Thyroid gland (tissue), 4 donors: ENCODE measurements around the gene NMNAT2. TPM values are rescaled to one million over a fixed set of nuclear protein-coding genes. Genes with fewer than 3 reads are reported as not detected.
"Not testable (repeated sequence)": the region's sequence is repeated elsewhere in the genome, so short reads cannot be mapped to it uniquely, and the experiment has no call there.

Experiments
- DNase-seq, 2 donors: peaks; one replicate each; pipeline ENCODE4 v3.0.0-alpha.2; 2019
- H3K27ac ChIP-seq, 3 donors: fragments of 200-600 bp; sonication (generic); 1 replicate in 2 of 3; 2 replicates in 1 of 3; pipeline ENCODE4 v1.5.1; 2016 to 2019; ENCODE audit warnings: mild to moderate bottlenecking in 1 of 3, moderate library complexity in 1 of 3
- H3K27me3 ChIP-seq: fragments of 200-600 bp; sonication (generic); one replicate; pipeline ENCODE4 v1.5.1; 2019
- H3K36me3 ChIP-seq, 2 donors: fragments of 200-600 bp; sonication (generic); one replicate each; pipeline ENCODE4 v1.5.1; 2016 to 2019
- H3K4me1 ChIP-seq, 2 donors: fragments of 200-600 bp; sonication (generic); one replicate each; pipeline ENCODE4 v1.5.1; 2017 to 2019
- H3K4me3 ChIP-seq, 3 donors: fragments of 200-600 bp; sonication (generic); replicated peaks in 1 of 3; 1 replicate in 2 of 3; 2 replicates in 1 of 3; pipeline ENCODE4 v1.5.1; 2016; ENCODE audit warnings: mild to moderate bottlenecking in 1 of 3
- H3K9me3 ChIP-seq: fragments of 200-600 bp; sonication (generic); one replicate; pipeline ENCODE4 v1.5.1; 2017
- POLR2A ChIP-seq, 2 donors: fragments of 450-650 bp; IDR thresholded peaks; one replicate each; pipeline ENCODE4 v1.6.1; 2017; ENCODE audit warnings: antibody characterized with exemption in 2 of 2, mild to moderate bottlenecking in 2 of 2, moderate library complexity in 1 of 2
- WGBS, 2 donors: methylation state at CpG; one replicate each; pipeline ENCODE4 v1.1.5; 2017; 5-methylcytosine and 5-hydroxymethylcytosine counted together
- intact Hi-C: fragments of 100-400 bp; cut with DNase I; formaldehyde crosslinking; loops from one replicate; pipeline ENCODE4 v1.15.1; 2023
- total RNA-seq, 4 donors: library from RNA; depleted of rRNA; stranded (reverse); fragments of >200 nt; gene quantifications; one replicate each; pipeline ENCODE4 v1.2.3, GENCODE V29; 2016
- TF ChIP-seq, protein P1 (sequence below), 6 experiments: fragments of 200-600 bp in 3 of 6; fragments of 450-650 bp in 3 of 6; sonication (generic) in 3 of 6; IDR thresholded peaks; one replicate each; pipeline ENCODE4 v1.5.1; 2016 to 2019; ENCODE audit warnings: antibody characterized with exemption in 6 of 6, mild to moderate bottlenecking in 2 of 6, inconsistent platforms in 1 of 6, moderate library complexity in 1 of 6

The NMNAT2 gene
- total RNA-seq, 4 donors from 2014 or later = 7.6 to 39.5 (median 17.3) TPM

DNA sequence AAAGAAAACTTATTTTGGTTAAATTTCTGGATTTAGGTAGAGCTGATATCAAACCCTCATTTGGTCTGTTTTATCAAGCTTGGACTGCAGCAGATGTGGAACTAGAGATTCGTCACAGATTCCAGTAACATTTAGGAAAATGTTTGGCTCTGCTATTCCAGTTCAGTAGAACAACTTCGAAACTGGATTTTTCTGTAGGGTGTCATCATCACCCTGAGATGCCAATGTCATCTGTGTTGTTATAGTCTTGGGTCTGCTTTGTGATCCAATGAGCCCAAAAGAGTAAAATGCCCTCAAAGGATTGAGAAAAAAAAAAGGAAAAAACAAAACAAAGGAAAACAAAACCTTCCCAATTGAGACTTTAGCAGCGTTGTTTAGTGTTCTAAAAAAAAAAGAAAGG lies 176.7 kb downstream of the NMNAT2 start:
- intact Hi-C loops = no loop called here
- H3K4me1 ChIP-seq = peaks cover 0 to 4% of the 10 kb centered on the region in 2 donors
- TF ChIP-seq POLR2A (IDR thresholded peaks at IDR 0.05) = no peak
- TF ChIP-seq, protein P1, sequence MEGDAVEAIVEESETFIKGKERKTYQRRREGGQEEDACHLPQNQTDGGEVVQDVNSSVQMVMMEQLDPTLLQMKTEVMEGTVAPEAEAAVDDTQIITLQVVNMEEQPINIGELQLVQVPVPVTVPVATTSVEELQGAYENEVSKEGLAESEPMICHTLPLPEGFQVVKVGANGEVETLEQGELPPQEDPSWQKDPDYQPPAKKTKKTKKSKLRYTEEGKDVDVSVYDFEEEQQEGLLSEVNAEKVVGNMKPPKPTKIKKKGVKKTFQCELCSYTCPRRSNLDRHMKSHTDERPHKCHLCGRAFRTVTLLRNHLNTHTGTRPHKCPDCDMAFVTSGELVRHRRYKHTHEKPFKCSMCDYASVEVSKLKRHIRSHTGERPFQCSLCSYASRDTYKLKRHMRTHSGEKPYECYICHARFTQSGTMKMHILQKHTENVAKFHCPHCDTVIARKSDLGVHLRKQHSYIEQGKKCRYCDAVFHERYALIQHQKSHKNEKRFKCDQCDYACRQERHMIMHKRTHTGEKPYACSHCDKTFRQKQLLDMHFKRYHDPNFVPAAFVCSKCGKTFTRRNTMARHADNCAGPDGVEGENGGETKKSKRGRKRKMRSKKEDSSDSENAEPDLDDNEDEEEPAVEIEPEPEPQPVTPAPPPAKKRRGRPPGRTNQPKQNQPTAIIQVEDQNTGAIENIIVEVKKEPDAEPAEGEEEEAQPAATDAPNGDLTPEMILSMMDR (IDR thresholded peaks at IDR 0.05) = no peak

DNA sequence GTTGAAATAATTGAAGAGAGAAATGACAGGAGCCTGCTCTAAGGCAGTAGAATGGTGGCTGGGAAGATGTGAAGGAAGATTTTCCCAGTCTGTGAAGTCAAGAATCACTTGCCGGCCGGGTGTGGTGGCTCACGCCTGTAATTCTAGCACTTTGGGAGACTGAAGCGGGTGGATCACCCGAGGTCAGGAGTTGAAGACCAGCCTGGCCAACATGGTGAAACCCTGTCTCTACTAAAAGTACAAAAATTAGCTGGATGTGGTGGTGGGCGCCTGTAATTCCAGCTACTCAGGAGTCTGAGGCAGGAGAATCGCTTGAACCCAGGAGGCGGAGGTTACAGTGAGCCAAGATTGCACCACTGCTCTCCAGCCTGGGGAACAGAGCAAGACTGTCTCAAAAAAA lies 177.3 kb downstream of the NMNAT2 start:
- peak overlapping the region in 1 of 3 donors; percentile 46 for H3K27ac ChIP-seq
- H3K4me1 ChIP-seq, H3K4me3 ChIP-seq, H3K36me3 ChIP-seq, H3K27me3 ChIP-seq, intact Hi-C loops, DNase-seq, H3K9me3 ChIP-seq: not testable (repeated sequence)
- WGBS, 2 donors = 90 to 96% methylated on average over 8 of the region's 8 CpGs

More for the DNA sequence above, 176.7 kb downstream of the NMNAT2 start:
- no peaks in the 10 kb centered on the region for H3K36me3 ChIP-seq
- no peak for DNase-seq
- H3K4me3 ChIP-seq = no peak overlapping the region
- WGBS, 2 donors = 74 to 75% methylated on average over 3 of the region's 3 CpGs
- H3K27me3 ChIP-seq = no peaks in the 10 kb centered on the region
- H3K9me3 ChIP-seq = no peaks in the 10 kb centered on the region
- H3K27ac ChIP-seq = peak overlapping the region in 1 of 3 donors; percentile 46

- no peak for TF ChIP-seq POLR2A (IDR thresholded peaks at IDR 0.05)
- TF ChIP-seq, protein P1 (IDR thresholded peaks at IDR 0.05) = no peak
- H3K9me3 ChIP-seq = no peaks in the 10 kb centered on the region
- no peaks in the 10 kb centered on the region for H3K36me3 ChIP-seq
- H3K27ac ChIP-seq = peak overlapping the region in 1 of 3 donors; percentile 46
- intact Hi-C loops = no loop called here
- no peak overlapping the region for H3K4me3 ChIP-seq
- 88 to 90% methylated on average over 4 of the region's 4 CpGs for WGBS, 2 donors
- no peak for DNase-seq
- peaks cover 2 to 6% of the 10 kb centered on the region in 2 donors for H3K4me1 ChIP-seq
- no peaks in the 10 kb centered on the region for H3K27me3 ChIP-seq
These were observed 177.7 kb downstream of the NMNAT2 start for GRCh38 chr1:183240526-183240825.

GRCh38 chr1:183239793-183240525 lies 178.2 kb downstream of the NMNAT2 start:
- Histone ChIP-seq H3K4me1 (peaks cover 7 to 11% of the 10 kb centered on the region in 2 donors), H3K27me3 (no peaks in the 10 kb centered on the region), H3K27ac (peak overlapping the region in 2 of 3 donors; percentile 31 to 46), H3K36me3 (no peaks in the 10 kb centered on the region), H3K4me3 (no peak overlapping the region), H3K9me3 (no peaks in the 10 kb centered on the region)
- WGBS, 2 donors = 77 to 80% methylated on average over 8 of the region's 8 CpGs
- no peak for TF ChIP-seq POLR2A (IDR thresholded peaks at IDR 0.05)
- TF ChIP-seq, protein P1 (IDR thresholded peaks at IDR 0.05) = no peak
- intact Hi-C loops = loop anchor here (10.0 kb wide), 1 partner anchor 55 kb away; the partner anchor contains the start of gene LAMC2
- DNase-seq = no peak

DNA sequence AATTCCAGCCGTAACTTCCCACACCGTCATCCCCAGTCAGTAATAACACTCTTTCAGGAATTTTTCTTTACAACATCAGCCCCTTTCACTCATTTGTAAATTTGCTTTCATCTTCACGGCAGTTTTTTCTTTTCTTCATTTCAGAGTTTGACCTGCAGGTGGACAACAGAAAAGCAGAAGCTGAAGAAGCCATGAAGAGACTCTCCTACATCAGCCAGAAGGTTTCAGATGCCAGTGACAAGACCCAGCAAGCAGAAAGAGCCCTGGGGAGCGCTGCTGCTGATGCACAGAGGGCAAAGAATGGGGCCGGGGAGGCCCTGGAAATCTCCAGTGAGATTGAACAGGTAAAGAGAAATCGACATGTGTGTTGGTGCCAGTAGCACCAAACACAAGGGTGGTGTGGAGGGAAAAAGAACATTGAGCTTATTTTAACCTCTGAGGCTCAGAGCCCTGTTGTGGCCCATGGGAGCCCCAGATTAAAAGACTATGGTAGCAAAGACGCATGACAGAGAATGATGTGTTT lies 178.9 kb downstream of the NMNAT2 start:
- Histone ChIP-seq H3K4me1 (peaks cover 10 to 11% of the 10 kb centered on the region in 2 donors), H3K36me3 (no peaks in the 10 kb centered on the region), H3K27me3 (no peaks in the 10 kb centered on the region), H3K9me3 (no peaks in the 10 kb centered on the region), H3K4me3 (no peak overlapping the region), H3K27ac (peak overlapping the region in 2 of 3 donors; percentile 31 to 46)
- no peak for DNase-seq
- 87 to 89% methylated on average over 7 of the region's 7 CpGs for WGBS, 2 donors
- TF ChIP-seq POLR2A (IDR thresholded peaks at IDR 0.05) = no peak
- TF ChIP-seq, protein P1 (IDR thresholded peaks at IDR 0.05) = no peak
- intact Hi-C loops = loop anchor here (10.0 kb wide), 1 partner anchor 54 kb away; the partner anchor contains the start of gene LAMC2
